HG03442 (cell line): ENCODE results near the gene FGR.
"Not testable (repeated sequence)": the region's sequence is repeated elsewhere in the genome, so short reads cannot be mapped to it uniquely, and the experiment has no call there.

ENCODE experiments used
- ATAC-seq: cut with Tn5 transposase; IDR thresholded peaks from one replicate; pipeline ENCODE4 v1.9.1; 2021; ENCODE audit warnings: mild to moderate bottlenecking, moderate library complexity; ENCODE audit not compliant: unreplicated experiment

The FGR gene

GRCh38 chr1:27634985-27635367 lies at the start of gene FGR:
FGR (minus strand) TSS chr1:27635185; CDS start chr1:27623916, 11,269 bp downstream.
- ATAC-seq: no peak

GRCh38 chr1:27684176-27684575 lies 49.2 kb upstream of the FGR start:
- no peak for ATAC-seq

- no peak for ATAC-seq
These were observed 47.5 kb upstream of the FGR start for GRCh38 chr1:27682351-27682944.

GRCh38 chr1:27681580-27681979 lies 46.6 kb upstream of the FGR start:
- not testable (repeated sequence) for ATAC-seq

- ATAC-seq: not testable (repeated sequence)
These were observed 45.3 kb upstream of the FGR start for GRCh38 chr1:27680225-27680791.

- no peak for ATAC-seq
These were observed 43.8 kb upstream of the FGR start for GRCh38 chr1:27678747-27679146.

GRCh38 chr1:27676410-27676809 lies 41.4 kb upstream of the FGR start:
- no peak for ATAC-seq

- ATAC-seq: no peak
These were observed 37.7 kb upstream of the FGR start for GRCh38 chr1:27672750-27673112.

- ATAC-seq: peak; percentile 79
These were observed 37.2 kb upstream of the FGR start, which contains the start of gene IFI6 for GRCh38 chr1:27671964-27672749. IFI6 (minus strand) TSS chr1:27672192; CDS start chr1:27669314, 2,878 bp downstream.

GRCh38 chr1:27669876-27670275 lies 34.9 kb upstream of the FGR start:
- no peak for ATAC-seq

- no peak for ATAC-seq
These were observed 34.1 kb upstream of the FGR start for GRCh38 chr1:27668808-27669723.

- ATAC-seq: no peak
These were observed 33.3 kb upstream of the FGR start for GRCh38 chr1:27668121-27668807.

GRCh38 chr1:27666791-27667254 lies 31.8 kb upstream of the FGR start:
- no peak for ATAC-seq

GRCh38 chr1:27666294-27666693 lies 31.3 kb upstream of the FGR start:
- ATAC-seq: no peak

- ATAC-seq: no peak
These were observed 30.1 kb upstream of the FGR start for GRCh38 chr1:27665016-27665651.

GRCh38 chr1:27664291-27664690 lies 29.3 kb upstream of the FGR start:
- no peak for ATAC-seq

GRCh38 chr1:27662707-27663393 lies 27.9 kb upstream of the FGR start:
- ATAC-seq: peak; percentile 24

- no peak for ATAC-seq
These were observed 27.3 kb upstream of the FGR start for GRCh38 chr1:27662261-27662660.

GRCh38 chr1:27661412-27662075 lies 26.6 kb upstream of the FGR start:
- no peak for ATAC-seq
